ENCODE results near the gene CRTAC1.

CRTAC1 gene

DNA sequence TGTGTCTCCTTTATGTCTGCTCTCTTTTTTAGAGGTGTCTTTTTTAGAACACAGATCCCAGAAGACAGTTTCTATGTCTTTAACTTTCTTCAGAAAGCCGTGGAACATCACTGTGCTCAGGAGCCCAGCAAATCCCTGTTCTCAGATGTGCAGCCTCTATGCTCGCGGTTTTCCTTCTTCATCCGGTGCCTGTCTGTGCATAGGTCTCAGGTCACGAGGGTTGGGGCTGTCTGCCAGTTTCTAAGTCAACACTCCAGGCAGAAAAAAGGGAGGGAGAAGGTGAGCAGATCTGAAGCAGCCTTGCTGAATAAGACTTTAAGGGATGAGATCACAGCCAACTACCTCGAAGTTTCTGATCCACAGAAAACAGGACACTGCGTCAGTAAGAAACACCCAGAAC lies 68.5 kb downstream of the CRTAC1 start:
- Histone ChIP-seq H3K4me2 (ENCODE audit: low read length) (no peak overlapping the region), H4K91ac (ENCODE audit: low read depth, low read length) (no peak overlapping the region), H3K4ac (ENCODE audit: low read depth, low read length) (no peak overlapping the region), H3K18ac (ENCODE audit: low read length) (no peak overlapping the region), H3K23ac (ENCODE audit: low read length) (no peak overlapping the region), H2BK120ac (ENCODE audit: insufficient read depth, low read length, poor library complexity) (no peak overlapping the region), H4K12ac (ENCODE audit: low read depth, low read length) (no peak overlapping the region), H3K14ac (ENCODE audit: low read length) (no peak overlapping the region), H3K36me3 (ENCODE audit: control insufficient read depth in 1 of 2, insufficient read depth in 2 of 2, low read length in 2 of 2) (no peaks in the 10 kb centered on the region), H3K9ac (ENCODE audit: low read length) (no peak overlapping the region), H3K79me2 (ENCODE audit: control insufficient read depth, insufficient read depth, low read length, poor library complexity) (no peaks in the 10 kb centered on the region), H3K9me3 (ENCODE audit: insufficient read depth, low read depth, low read length) (no peaks in the 10 kb centered on the region), H2AK5ac (ENCODE audit: low read length) (no peak overlapping the region), H2AFZ (ENCODE audit: insufficient read depth, low read length, poor library complexity) (no peak overlapping the region), H3K27me3 (ENCODE audit: insufficient read depth, low read length) (no peaks in the 10 kb centered on the region), H3K4me3 (ENCODE audit: low read depth, low read length) (no peak overlapping the region), H3K27ac (ENCODE audit: low read depth, low read length) (no peak overlapping the region), H4K8ac (ENCODE audit: low read depth, low read length) (no peak overlapping the region), H3K4me1 (ENCODE audit: control insufficient read depth in 1 of 2, insufficient read depth in 2 of 2, low read length in 2 of 2) (no peaks in the 10 kb centered on the region), H2BK12ac (ENCODE audit: low read length) (no peak overlapping the region), H2BK5ac (ENCODE audit: low read depth, low read length, poor library complexity) (no peak overlapping the region), H3K79me1 (ENCODE audit: low read length) (no peaks in the 10 kb centered on the region)
- no peak for DNase-seq
- WGBS (ENCODE audit: extremely low coverage, insufficient coverage, insufficient read length), result no CpG with 5 or more reads among the region's 7 CpGs

DNA sequence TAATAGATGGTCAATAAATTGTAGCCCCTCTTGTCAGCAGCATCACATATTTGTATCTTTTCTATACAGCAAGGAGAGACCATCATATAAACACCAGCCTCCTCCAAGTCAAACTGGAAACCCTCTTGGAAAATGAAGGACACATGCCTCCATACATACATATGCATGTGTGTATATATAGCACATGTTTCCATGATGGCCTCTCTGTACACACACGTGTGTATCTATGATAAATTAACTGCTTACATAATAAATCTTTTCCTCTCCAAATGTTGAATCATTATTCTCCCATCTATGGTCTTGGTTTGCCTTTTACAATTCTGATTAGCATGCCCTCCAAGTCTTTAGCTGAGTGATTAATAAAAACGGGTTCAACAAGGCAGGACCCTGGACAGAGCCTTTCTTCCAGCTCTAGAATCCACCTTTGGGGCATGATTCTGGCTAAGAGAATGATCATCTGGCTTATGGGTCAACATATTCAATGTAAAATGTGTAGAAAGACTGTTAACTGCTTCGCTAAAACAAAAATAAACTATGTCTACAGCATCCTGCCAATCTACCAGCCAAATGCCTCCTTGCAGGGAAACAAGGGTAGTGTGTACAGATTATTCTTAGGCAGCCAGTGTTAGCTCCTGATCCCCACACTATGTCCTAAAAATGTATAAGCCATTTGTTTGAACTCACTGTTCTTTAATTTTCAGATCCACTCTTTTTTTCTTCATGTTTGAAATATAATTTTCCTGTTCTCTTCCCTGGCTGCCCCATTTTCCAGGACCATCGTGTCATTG lies 70.0 kb downstream of the CRTAC1 start:
- no peak overlapping the region for H4K12ac ChIP-seq (ENCODE audit: low read depth, low read length)
- H3K23ac ChIP-seq (ENCODE audit: low read length), result no peak overlapping the region
- no peak overlapping the region for H3K4me3 ChIP-seq (ENCODE audit: low read depth, low read length)
- no peak overlapping the region for H2BK120ac ChIP-seq (ENCODE audit: insufficient read depth, low read length, poor library complexity)
- no peak overlapping the region for H2BK5ac ChIP-seq (ENCODE audit: low read depth, low read length, poor library complexity)
- no peak overlapping the region for H3K4ac ChIP-seq (ENCODE audit: low read depth, low read length)
- no peak overlapping the region for H2AK5ac ChIP-seq (ENCODE audit: low read length)
- H3K27me3 ChIP-seq (ENCODE audit: insufficient read depth, low read length), result no peaks in the 10 kb centered on the region
- no peaks in the 10 kb centered on the region for H3K4me1 ChIP-seq (ENCODE audit: control insufficient read depth in 1 of 2, insufficient read depth in 2 of 2, low read length in 2 of 2)
- no peaks in the 10 kb centered on the region for H3K36me3 ChIP-seq (ENCODE audit: control insufficient read depth in 1 of 2, insufficient read depth in 2 of 2, low read length in 2 of 2)
- no peak overlapping the region for H2BK12ac ChIP-seq (ENCODE audit: low read length)
- no peaks in the 10 kb centered on the region for H3K79me2 ChIP-seq (ENCODE audit: control insufficient read depth, insufficient read depth, low read length, poor library complexity)
- no peak overlapping the region for H3K27ac ChIP-seq (ENCODE audit: low read depth, low read length)
- no peaks in the 10 kb centered on the region for H3K9me3 ChIP-seq (ENCODE audit: insufficient read depth, low read depth, low read length)
- H3K18ac ChIP-seq (ENCODE audit: low read length), result no peak overlapping the region
- no peak overlapping the region for H2AFZ ChIP-seq (ENCODE audit: insufficient read depth, low read length, poor library complexity)
- H4K8ac ChIP-seq (ENCODE audit: low read depth, low read length), result no peak overlapping the region
- H3K14ac ChIP-seq (ENCODE audit: low read length), result no peak overlapping the region
- no peak for DNase-seq
- WGBS (ENCODE audit: extremely low coverage, insufficient coverage, insufficient read length), result no CpG with 5 or more reads among the region's 4 CpGs
- H3K79me1 ChIP-seq (ENCODE audit: low read length), result no peaks in the 10 kb centered on the region
- no peak overlapping the region for H4K91ac ChIP-seq (ENCODE audit: low read depth, low read length)
- H3K4me2 ChIP-seq (ENCODE audit: low read length), result no peak overlapping the region
- no peak overlapping the region for H3K9ac ChIP-seq (ENCODE audit: low read length)

DNA sequence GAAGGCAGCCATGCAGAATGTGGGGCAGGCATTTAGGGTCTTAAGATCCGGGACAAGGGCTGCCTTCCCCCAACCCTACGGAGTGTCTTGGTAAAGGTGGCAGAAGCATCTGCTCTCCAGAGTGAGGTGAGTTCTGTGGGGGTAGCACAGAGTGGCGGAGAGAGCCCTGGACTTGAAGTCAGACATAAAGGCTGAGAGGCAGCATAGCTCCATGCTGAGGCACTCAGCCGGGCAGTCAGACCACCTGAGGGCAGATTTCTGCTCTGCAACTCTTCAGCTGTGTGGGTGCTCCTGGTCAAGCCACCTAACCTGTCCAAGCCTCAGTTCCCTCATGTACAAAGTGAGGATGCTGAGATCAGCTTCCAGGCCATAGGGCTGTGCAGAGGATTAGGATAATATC lies 81.0 kb downstream of the CRTAC1 start:
- H2AK5ac ChIP-seq (ENCODE audit: low read length), result no peak overlapping the region
- no peak overlapping the region for H3K18ac ChIP-seq (ENCODE audit: low read length)

DNA sequence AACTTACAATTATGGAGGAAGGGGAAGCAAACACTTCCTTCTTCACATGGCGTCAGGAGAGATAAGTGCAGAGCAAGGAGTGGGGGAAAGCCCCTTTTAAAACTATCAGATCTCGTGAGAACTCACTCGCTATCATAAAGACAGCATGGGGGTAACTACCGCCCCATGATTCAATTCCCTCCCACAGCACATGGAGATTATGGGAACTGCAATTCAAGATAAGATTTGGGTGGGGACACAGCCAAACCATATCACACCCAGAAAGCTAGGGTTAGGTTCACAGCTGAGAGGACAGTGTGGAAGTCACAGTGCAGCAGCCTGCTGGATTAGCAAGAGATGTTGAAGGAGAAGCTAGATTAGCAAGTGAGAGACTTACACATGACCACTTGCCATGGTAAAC lies 81.6 kb downstream of the CRTAC1 start:
- H2BK5ac ChIP-seq (ENCODE audit: low read depth, low read length, poor library complexity), result no peak overlapping the region
- H3K27ac ChIP-seq (ENCODE audit: low read depth, low read length), result no peak overlapping the region
- H3K4ac ChIP-seq (ENCODE audit: low read depth, low read length), result no peak overlapping the region
- no peaks in the 10 kb centered on the region for H3K27me3 ChIP-seq (ENCODE audit: insufficient read depth, low read length)
- no peak overlapping the region for H2AK5ac ChIP-seq (ENCODE audit: low read length)
- H2BK120ac ChIP-seq (ENCODE audit: insufficient read depth, low read length, poor library complexity), result no peak overlapping the region
- H4K8ac ChIP-seq (ENCODE audit: low read depth, low read length), result no peak overlapping the region
- H3K79me2 ChIP-seq (ENCODE audit: control insufficient read depth, insufficient read depth, low read length, poor library complexity), result no peaks in the 10 kb centered on the region
- no peak overlapping the region for H3K18ac ChIP-seq (ENCODE audit: low read length)
- no peak overlapping the region for H2BK12ac ChIP-seq (ENCODE audit: low read length)
- no peaks in the 10 kb centered on the region for H3K36me3 ChIP-seq (ENCODE audit: control insufficient read depth in 1 of 2, insufficient read depth in 2 of 2, low read length in 2 of 2)
- no peak overlapping the region for H3K9ac ChIP-seq (ENCODE audit: low read length)
- H3K4me3 ChIP-seq (ENCODE audit: low read depth, low read length), result no peak overlapping the region
- H3K4me1 ChIP-seq (ENCODE audit: control insufficient read depth in 1 of 2, insufficient read depth in 2 of 2, low read length in 2 of 2), result no peaks in the 10 kb centered on the region
- H3K14ac ChIP-seq (ENCODE audit: low read length), result no peak overlapping the region
- no peak overlapping the region for H4K12ac ChIP-seq (ENCODE audit: low read depth, low read length)
- H3K9me3 ChIP-seq (ENCODE audit: insufficient read depth, low read depth, low read length), result peaks cover 2% of the 10 kb centered on the region
- DNase-seq, result no peak
- no peak overlapping the region for H2AFZ ChIP-seq (ENCODE audit: insufficient read depth, low read length, poor library complexity)
- WGBS (ENCODE audit: extremely low coverage, insufficient coverage, insufficient read length), result no CpG with 5 or more reads among the region's 4 CpGs
- H3K4me2 ChIP-seq (ENCODE audit: low read length), result no peak overlapping the region
- no peak overlapping the region for H3K23ac ChIP-seq (ENCODE audit: low read length)
- H3K79me1 ChIP-seq (ENCODE audit: low read length), result no peaks in the 10 kb centered on the region
- no peak overlapping the region for H4K91ac ChIP-seq (ENCODE audit: low read depth, low read length)

More for the DNA sequence above, 81.0 kb downstream of the CRTAC1 start:
- H2BK5ac ChIP-seq (ENCODE audit: low read depth, low read length, poor library complexity), result no peak overlapping the region
- no peak overlapping the region for H4K8ac ChIP-seq (ENCODE audit: low read depth, low read length)
- H3K79me2 ChIP-seq (ENCODE audit: control insufficient read depth, insufficient read depth, low read length, poor library complexity), result no peaks in the 10 kb centered on the region
- no peak overlapping the region for H3K4me3 ChIP-seq (ENCODE audit: low read depth, low read length)
- H3K4me2 ChIP-seq (ENCODE audit: low read length), result no peak overlapping the region
- no peak overlapping the region for H3K14ac ChIP-seq (ENCODE audit: low read length)
- H2BK12ac ChIP-seq (ENCODE audit: low read length), result no peak overlapping the region
- peaks cover 2% of the 10 kb centered on the region for H3K9me3 ChIP-seq (ENCODE audit: insufficient read depth, low read depth, low read length)
- DNase-seq, result no peak
- no peaks in the 10 kb centered on the region for H3K4me1 ChIP-seq (ENCODE audit: control insufficient read depth in 1 of 2, insufficient read depth in 2 of 2, low read length in 2 of 2)
- H4K91ac ChIP-seq (ENCODE audit: low read depth, low read length), result no peak overlapping the region
- no CpG with 5 or more reads among the region's 4 CpGs for WGBS (ENCODE audit: extremely low coverage, insufficient coverage, insufficient read length)
- no peak overlapping the region for H3K9ac ChIP-seq (ENCODE audit: low read length)
- no peaks in the 10 kb centered on the region for H3K79me1 ChIP-seq (ENCODE audit: low read length)
- H3K36me3 ChIP-seq (ENCODE audit: control insufficient read depth in 1 of 2, insufficient read depth in 2 of 2, low read length in 2 of 2), result no peaks in the 10 kb centered on the region
- no peaks in the 10 kb centered on the region for H3K27me3 ChIP-seq (ENCODE audit: insufficient read depth, low read length)
- no peak overlapping the region for H3K4ac ChIP-seq (ENCODE audit: low read depth, low read length)
- no peak overlapping the region for H3K27ac ChIP-seq (ENCODE audit: low read depth, low read length)
- no peak overlapping the region for H4K12ac ChIP-seq (ENCODE audit: low read depth, low read length)
- H3K23ac ChIP-seq (ENCODE audit: low read length), result no peak overlapping the region
- no peak overlapping the region for H2BK120ac ChIP-seq (ENCODE audit: insufficient read depth, low read length, poor library complexity)
- H2AFZ ChIP-seq (ENCODE audit: insufficient read depth, low read length, poor library complexity), result no peak overlapping the region

Data from trophoblast cell (in vitro differentiated cells and primary cell).